ENCODE results near the gene AKTIP. TPM values are rescaled to one million over a fixed set of nuclear protein-coding genes. Genes with fewer than 3 reads are reported as not detected.

AKTIP gene
- 33.4 and 35.6 TPM in 2 replicates for total RNA-seq

DNA sequence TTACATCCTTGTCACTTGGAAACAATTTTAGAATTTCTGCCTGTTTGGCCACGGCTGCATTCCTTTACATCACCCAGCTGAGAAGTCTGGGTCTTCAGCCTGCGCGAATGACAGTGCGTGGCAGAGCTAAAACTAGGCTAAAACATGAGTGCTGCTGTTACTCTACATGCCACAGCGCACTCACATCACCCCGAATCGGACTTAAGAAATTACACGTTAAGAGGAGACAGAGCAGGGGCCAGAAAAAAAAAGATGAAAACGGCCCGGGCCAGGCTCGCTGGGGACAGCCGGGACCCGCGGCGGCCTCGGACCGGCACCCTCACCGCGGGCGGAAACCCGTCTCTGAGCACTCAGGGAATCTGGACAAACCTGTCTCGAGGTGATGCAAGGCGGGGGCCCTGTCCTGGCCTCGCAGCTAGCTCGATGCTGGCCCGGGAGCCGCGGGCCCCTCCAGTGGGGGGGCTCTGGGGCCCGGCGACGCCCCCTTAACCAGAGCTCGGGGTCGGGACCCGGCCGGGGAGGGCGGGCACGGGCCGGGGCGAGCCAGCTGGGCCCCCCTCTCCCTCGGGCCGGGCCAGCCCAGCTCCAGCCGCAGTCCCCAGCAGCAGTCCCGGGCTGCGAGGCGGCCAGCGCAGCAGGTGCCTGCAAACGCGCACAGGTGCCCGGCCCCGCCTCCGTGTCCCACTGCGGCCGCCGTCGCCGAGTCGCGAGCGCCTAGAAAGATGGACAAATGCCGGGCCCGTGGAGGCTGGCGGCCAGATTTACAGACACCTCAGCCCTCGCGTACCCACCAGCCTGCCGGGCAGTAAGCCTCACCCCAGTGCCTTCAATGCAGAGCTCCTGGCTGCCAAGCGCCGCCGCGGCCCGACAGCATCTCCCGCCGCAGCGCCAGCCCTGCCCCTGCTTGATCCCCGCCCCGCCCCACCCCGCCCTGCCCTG is at the start of gene AKTIP:
AKTIP (minus strand) TSS at position 879 of the 939 bp plus-strand sequence. CDS start 2,950 bp downstream, outside the sequence.

Small RNA genes lying within 50 kb of the gene (small RNA-seq; reads per million reads assigned to genes)
- not detected for gene RNU6-1153P

Other genes with a start within 250 kb of the AKTIP start
- 59.8 and 67.8 TPM in 2 replicates for gene RBL2, start 68.7 kb downstream of the AKTIP start, total RNA-seq
- 13.7 and 14.8 TPM in 2 replicates for gene RPGRIP1L, start 200.7 kb upstream of the AKTIP start, total RNA-seq
- gene FTO, start 200.9 kb upstream of the AKTIP start, total RNA-seq, result 116 and 128 TPM in 2 replicates